ENCODE results near the gene SSBP3.

DNA sequence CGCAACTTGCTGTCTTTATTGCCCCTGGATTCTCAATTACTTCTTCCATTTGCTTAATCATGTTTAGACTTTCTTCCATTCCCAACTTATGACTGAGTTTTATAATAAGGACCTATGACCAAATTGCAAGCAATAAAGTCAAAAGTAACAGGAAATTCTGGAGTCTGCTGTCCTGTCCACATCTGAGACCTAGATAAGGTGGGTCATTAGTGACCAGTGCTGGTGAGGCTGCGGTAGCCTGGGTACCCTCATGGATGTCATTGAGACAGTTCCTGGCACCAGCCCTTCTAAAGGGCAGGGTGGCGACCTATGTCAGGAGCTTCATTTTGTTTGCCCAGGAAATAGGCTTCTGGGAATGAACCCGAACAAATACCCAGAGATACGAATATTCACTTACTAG lies 30.6 kb upstream of the SSBP3 start:
- TF ChIP-seq SMC3 (IDR thresholded peaks at IDR 0.05; ENCODE audit: low read depth, low read length) (no peak), REST (IDR thresholded peaks at IDR 0.05; ENCODE audit: low read depth, low read length) (no peak), SIN3A (IDR thresholded peaks at IDR 0.05; ENCODE audit: borderline replicate concordance, low read depth, low read length) (no peak), GATA2 (CRISPR knock-in tag; IDR thresholded peaks at IDR 0.05) (no peak), NFIC (IDR thresholded peaks at IDR 0.05; ENCODE audit: borderline replicate concordance) (no peak), EP300 (IDR thresholded peaks at IDR 0.05; ENCODE audit: borderline replicate concordance in 1 of 2, low read depth in 1 of 2, low read length in 1 of 2) (no peak), EZH2phosphoT487 (IDR thresholded peaks at IDR 0.05; ENCODE audit: borderline replicate concordance, low read depth) (no peak), POLR2AphosphoS5 (IDR thresholded peaks at IDR 0.05; ENCODE audit: low read depth, low read length) (no peak), TAF1 (IDR thresholded peaks at IDR 0.05; ENCODE audit: borderline replicate concordance, low read depth, low read length) (no peak), FOXJ3 (CRISPR knock-in tag; IDR thresholded peaks at IDR 0.05) (no peak), RCOR1 (IDR thresholded peaks at IDR 0.05; ENCODE audit: low read length) (no peak)
- TF ChIP-seq, protein P1, sequence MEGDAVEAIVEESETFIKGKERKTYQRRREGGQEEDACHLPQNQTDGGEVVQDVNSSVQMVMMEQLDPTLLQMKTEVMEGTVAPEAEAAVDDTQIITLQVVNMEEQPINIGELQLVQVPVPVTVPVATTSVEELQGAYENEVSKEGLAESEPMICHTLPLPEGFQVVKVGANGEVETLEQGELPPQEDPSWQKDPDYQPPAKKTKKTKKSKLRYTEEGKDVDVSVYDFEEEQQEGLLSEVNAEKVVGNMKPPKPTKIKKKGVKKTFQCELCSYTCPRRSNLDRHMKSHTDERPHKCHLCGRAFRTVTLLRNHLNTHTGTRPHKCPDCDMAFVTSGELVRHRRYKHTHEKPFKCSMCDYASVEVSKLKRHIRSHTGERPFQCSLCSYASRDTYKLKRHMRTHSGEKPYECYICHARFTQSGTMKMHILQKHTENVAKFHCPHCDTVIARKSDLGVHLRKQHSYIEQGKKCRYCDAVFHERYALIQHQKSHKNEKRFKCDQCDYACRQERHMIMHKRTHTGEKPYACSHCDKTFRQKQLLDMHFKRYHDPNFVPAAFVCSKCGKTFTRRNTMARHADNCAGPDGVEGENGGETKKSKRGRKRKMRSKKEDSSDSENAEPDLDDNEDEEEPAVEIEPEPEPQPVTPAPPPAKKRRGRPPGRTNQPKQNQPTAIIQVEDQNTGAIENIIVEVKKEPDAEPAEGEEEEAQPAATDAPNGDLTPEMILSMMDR (IDR thresholded peaks at IDR 0.05) = no peak
- TF ChIP-seq, protein P2, sequence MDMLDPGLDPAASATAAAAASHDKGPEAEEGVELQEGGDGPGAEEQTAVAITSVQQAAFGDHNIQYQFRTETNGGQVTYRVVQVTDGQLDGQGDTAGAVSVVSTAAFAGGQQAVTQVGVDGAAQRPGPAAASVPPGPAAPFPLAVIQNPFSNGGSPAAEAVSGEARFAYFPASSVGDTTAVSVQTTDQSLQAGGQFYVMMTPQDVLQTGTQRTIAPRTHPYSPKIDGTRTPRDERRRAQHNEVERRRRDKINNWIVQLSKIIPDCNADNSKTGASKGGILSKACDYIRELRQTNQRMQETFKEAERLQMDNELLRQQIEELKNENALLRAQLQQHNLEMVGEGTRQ (IDR thresholded peaks at IDR 0.05; ENCODE audit: borderline replicate concordance, low read depth, low read length) = no peak
